GM12878 (cell line): Measurements from ENCODE around the gene USF1.
"Not testable (repeated sequence)": the region's sequence is repeated elsewhere in the genome, so short reads cannot be mapped to it uniquely, and the experiment has no call there.

ENCODE experiments used
- EP300 ChIP-seq, 2 experiments: fragments of 150-350 bp in 1 of 2; IDR thresholded peaks; 2 replicates each; pipeline ENCODE4 v1.6.1; 2011 to 2012; ENCODE audit warnings: low read depth in 2 of 2, low read length in 2 of 2, borderline replicate concordance in 1 of 2, improper control_type of control experiment in 1 of 2, inconsistent platforms in 1 of 2; ENCODE audit not compliant: control insufficient read depth in 1 of 2
- ESRRA ChIP-seq: IDR thresholded peaks from 2 replicates; pipeline ENCODE4 v1.6.1; 2012; ENCODE audit warnings: mild to moderate bottlenecking, low read length, improper control_type of control experiment
- NFYA ChIP-seq: IDR thresholded peaks from 2 replicates; pipeline ENCODE4 v1.6.1; 2011; ENCODE audit warnings: low read depth, mild to moderate bottlenecking, low read length, improper control_type of control experiment, borderline replicate concordance
- SREBF2 ChIP-seq: IDR thresholded peaks from 2 replicates; pipeline ENCODE4 v1.6.1; 2012; ENCODE audit warnings: mild to moderate bottlenecking, low read length
- TF ChIP-seq, protein P1 (sequence below): fragments of 450-650 bp; IDR thresholded peaks from 2 replicates; pipeline ENCODE4 v1.6.1; 2017; ENCODE audit warnings: mild to moderate bottlenecking, moderate library complexity
- TF ChIP-seq, protein P2 (sequence below), 3 experiments: IDR thresholded peaks in 2 of 3; conservative IDR thresholded peaks in 1 of 3; 2 replicates each; pipeline ENCODE4 v1.5.1; 2011; ENCODE audit warnings: low read depth in 3 of 3, low read length in 3 of 3, mild to moderate bottlenecking in 3 of 3, control low read depth in 2 of 3, moderate library complexity in 2 of 3, inconsistent platforms in 1 of 3, mixed read lengths in 1 of 3; ENCODE audit not compliant: control insufficient read depth in 2 of 3, insufficient read depth in 1 of 3; ENCODE audit errors: extremely low read depth in 1 of 3

DNA sequence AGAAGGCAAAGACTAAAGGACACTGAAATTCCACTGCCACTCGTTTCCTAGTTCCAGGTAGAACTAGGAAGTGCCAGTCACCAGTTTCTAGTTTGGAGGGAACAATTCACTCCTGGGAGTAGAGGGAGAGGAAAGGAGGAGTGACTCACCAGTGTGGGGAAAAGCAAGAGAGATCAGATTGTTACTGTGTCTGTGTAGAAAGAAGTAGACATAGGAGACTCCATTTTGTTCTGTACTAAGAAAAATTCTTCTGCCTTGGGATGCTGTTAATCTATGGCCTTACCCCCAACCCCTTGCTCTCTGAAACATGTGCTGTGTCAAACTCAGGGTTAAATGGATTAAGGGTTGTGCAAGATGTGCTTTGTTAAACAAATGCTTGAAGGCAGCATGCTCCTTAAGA is 29.1 kb downstream of the USF1 start:
- TF ChIP-seq SREBF2; NFYA; EP300 (IDR thresholded peaks at IDR 0.05; ENCODE audit: borderline replicate concordance in 1 of 2, control insufficient read depth in 1 of 2, low read depth in 2 of 2, low read length in 2 of 2); ESRRA: not testable (repeated sequence)
- TF ChIP-seq, protein P1, sequence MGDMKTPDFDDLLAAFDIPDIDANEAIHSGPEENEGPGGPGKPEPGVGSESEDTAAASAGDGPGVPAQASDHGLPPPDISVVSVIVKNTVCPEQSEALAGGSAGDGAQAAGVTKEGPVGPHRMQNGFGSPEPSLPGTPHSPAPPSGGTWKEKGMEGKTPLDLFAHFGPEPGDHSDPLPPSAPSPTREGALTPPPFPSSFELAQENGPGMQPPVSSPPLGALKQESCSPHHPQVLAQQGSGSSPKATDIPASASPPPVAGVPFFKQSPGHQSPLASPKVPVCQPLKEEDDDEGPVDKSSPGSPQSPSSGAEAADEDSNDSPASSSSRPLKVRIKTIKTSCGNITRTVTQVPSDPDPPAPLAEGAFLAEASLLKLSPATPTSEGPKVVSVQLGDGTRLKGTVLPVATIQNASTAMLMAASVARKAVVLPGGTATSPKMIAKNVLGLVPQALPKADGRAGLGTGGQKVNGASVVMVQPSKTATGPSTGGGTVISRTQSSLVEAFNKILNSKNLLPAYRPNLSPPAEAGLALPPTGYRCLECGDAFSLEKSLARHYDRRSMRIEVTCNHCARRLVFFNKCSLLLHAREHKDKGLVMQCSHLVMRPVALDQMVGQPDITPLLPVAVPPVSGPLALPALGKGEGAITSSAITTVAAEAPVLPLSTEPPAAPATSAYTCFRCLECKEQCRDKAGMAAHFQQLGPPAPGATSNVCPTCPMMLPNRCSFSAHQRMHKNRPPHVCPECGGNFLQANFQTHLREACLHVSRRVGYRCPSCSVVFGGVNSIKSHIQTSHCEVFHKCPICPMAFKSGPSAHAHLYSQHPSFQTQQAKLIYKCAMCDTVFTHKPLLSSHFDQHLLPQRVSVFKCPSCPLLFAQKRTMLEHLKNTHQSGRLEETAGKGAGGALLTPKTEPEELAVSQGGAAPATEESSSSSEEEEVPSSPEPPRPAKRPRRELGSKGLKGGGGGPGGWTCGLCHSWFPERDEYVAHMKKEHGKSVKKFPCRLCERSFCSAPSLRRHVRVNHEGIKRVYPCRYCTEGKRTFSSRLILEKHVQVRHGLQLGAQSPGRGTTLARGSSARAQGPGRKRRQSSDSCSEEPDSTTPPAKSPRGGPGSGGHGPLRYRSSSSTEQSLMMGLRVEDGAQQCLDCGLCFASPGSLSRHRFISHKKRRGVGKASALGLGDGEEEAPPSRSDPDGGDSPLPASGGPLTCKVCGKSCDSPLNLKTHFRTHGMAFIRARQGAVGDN, result not testable (repeated sequence)
- TF ChIP-seq, protein P2, sequence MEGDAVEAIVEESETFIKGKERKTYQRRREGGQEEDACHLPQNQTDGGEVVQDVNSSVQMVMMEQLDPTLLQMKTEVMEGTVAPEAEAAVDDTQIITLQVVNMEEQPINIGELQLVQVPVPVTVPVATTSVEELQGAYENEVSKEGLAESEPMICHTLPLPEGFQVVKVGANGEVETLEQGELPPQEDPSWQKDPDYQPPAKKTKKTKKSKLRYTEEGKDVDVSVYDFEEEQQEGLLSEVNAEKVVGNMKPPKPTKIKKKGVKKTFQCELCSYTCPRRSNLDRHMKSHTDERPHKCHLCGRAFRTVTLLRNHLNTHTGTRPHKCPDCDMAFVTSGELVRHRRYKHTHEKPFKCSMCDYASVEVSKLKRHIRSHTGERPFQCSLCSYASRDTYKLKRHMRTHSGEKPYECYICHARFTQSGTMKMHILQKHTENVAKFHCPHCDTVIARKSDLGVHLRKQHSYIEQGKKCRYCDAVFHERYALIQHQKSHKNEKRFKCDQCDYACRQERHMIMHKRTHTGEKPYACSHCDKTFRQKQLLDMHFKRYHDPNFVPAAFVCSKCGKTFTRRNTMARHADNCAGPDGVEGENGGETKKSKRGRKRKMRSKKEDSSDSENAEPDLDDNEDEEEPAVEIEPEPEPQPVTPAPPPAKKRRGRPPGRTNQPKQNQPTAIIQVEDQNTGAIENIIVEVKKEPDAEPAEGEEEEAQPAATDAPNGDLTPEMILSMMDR (IDR thresholded peaks at IDR 0.05 in 2 of 3, conservative IDR thresholded peaks at IDR 0.05 in 1 of 3; ENCODE audit: control insufficient read depth in 2 of 3, extremely low read depth in 1 of 3, insufficient read depth in 1 of 3, low read depth in 3 of 3, low read length in 3 of 3), result not testable (repeated sequence)
